Effector CD8-positive, alpha-beta T cell (primary cell): ENCODE data around the gene ADAMTS6.

Experiments
- DNase-seq: peaks from one replicate; lab custom pipeline; 2025; lab: John Stamatoyannopoulos, UW

ADAMTS6 gene

GRCh38 chr5:65475336-65475735 is 6.4 kb downstream of the ADAMTS6 start:
- DNase-seq: no peak

- no peak for DNase-seq
Measured at GRCh38 chr5:65474130-65474711, 7.5 kb downstream of the ADAMTS6 start.

GRCh38 chr5:65468633-65469032 is 13.1 kb downstream of the ADAMTS6 start:
- no peak for DNase-seq

- DNase-seq: no peak
Measured at GRCh38 chr5:65462139-65462705, 19.5 kb downstream of the ADAMTS6 start.

- no peak for DNase-seq
Measured at GRCh38 chr5:65461490-65461889, 20.2 kb downstream of the ADAMTS6 start.

GRCh38 chr5:65459995-65460394 is 21.7 kb downstream of the ADAMTS6 start:
- no peak for DNase-seq

- no peak for DNase-seq
Measured at GRCh38 chr5:65455064-65455463, 26.7 kb downstream of the ADAMTS6 start.

GRCh38 chr5:65451436-65451835 is 30.3 kb downstream of the ADAMTS6 start:
- no peak for DNase-seq

GRCh38 chr5:65446682-65447081 is 35.0 kb downstream of the ADAMTS6 start:
- no peak for DNase-seq

- no peak for DNase-seq
Measured at GRCh38 chr5:65441800-65442199, 39.9 kb downstream of the ADAMTS6 start.

- no peak for DNase-seq
Measured at GRCh38 chr5:65440456-65440855, 41.3 kb downstream of the ADAMTS6 start.

GRCh38 chr5:65434122-65434521 is 47.6 kb downstream of the ADAMTS6 start:
- DNase-seq: no peak

GRCh38 chr5:65426656-65427055 is 55.1 kb downstream of the ADAMTS6 start:
- DNase-seq: no peak

- no peak for DNase-seq
Measured at GRCh38 chr5:65423623-65424022, 58.1 kb downstream of the ADAMTS6 start.

- DNase-seq: no peak
Measured at GRCh38 chr5:65418661-65419060, 63.1 kb downstream of the ADAMTS6 start.

- no peak for DNase-seq
Measured at GRCh38 chr5:65413822-65414221, 67.9 kb downstream of the ADAMTS6 start.

- DNase-seq: no peak
Measured at GRCh38 chr5:65412842-65413241, 68.9 kb downstream of the ADAMTS6 start.

- DNase-seq: no peak
Measured at GRCh38 chr5:65411356-65411755, 70.4 kb downstream of the ADAMTS6 start.

- no peak for DNase-seq
Measured at GRCh38 chr5:65395526-65396155, 86.1 kb downstream of the ADAMTS6 start.

GRCh38 chr5:65394087-65394486 is 87.6 kb downstream of the ADAMTS6 start:
- DNase-seq: no peak

GRCh38 chr5:65391591-65391990 is 90.1 kb downstream of the ADAMTS6 start:
- no peak for DNase-seq

- DNase-seq: no peak
Measured at GRCh38 chr5:65390208-65390607, 91.5 kb downstream of the ADAMTS6 start.

- DNase-seq: no peak
Measured at GRCh38 chr5:65383859-65384258, 97.9 kb downstream of the ADAMTS6 start.

GRCh38 chr5:65382582-65382981 is 99.1 kb downstream of the ADAMTS6 start:
- DNase-seq: no peak
